NCI-H524 treated with DMSO at 0.1 percent for 48 hours (cell line): ENCODE measurements around the gene TDRD9.
"Not testable (repeated sequence)": the region's sequence is repeated elsewhere in the genome, so short reads cannot be mapped to it uniquely, and the experiment has no call there.

Experiments
- DNase-seq: peaks from one replicate; lab custom pipeline; 2025; lab: John Stamatoyannopoulos, UW

TDRD9 gene, protein sequence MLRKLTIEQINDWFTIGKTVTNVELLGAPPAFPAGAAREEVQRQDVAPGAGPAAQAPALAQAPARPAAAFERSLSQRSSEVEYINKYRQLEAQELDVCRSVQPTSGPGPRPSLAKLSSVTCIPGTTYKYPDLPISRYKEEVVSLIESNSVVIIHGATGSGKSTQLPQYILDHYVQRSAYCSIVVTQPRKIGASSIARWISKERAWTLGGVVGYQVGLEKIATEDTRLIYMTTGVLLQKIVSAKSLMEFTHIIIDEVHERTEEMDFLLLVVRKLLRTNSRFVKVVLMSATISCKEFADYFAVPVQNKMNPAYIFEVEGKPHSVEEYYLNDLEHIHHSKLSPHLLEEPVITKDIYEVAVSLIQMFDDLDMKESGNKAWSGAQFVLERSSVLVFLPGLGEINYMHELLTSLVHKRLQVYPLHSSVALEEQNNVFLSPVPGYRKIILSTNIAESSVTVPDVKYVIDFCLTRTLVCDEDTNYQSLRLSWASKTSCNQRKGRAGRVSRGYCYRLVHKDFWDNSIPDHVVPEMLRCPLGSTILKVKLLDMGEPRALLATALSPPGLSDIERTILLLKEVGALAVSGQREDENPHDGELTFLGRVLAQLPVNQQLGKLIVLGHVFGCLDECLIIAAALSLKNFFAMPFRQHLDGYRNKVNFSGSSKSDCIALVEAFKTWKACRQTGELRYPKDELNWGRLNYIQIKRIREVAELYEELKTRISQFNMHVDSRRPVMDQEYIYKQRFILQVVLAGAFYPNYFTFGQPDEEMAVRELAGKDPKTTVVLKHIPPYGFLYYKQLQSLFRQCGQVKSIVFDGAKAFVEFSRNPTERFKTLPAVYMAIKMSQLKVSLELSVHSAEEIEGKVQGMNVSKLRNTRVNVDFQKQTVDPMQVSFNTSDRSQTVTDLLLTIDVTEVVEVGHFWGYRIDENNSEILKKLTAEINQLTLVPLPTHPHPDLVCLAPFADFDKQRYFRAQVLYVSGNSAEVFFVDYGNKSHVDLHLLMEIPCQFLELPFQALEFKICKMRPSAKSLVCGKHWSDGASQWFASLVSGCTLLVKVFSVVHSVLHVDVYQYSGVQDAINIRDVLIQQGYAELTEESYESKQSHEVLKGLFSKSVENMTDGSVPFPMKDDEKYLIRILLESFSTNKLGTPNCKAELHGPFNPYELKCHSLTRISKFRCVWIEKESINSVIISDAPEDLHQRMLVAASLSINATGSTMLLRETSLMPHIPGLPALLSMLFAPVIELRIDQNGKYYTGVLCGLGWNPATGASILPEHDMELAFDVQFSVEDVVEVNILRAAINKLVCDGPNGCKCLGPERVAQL (N-terminal part only)

DNA sequence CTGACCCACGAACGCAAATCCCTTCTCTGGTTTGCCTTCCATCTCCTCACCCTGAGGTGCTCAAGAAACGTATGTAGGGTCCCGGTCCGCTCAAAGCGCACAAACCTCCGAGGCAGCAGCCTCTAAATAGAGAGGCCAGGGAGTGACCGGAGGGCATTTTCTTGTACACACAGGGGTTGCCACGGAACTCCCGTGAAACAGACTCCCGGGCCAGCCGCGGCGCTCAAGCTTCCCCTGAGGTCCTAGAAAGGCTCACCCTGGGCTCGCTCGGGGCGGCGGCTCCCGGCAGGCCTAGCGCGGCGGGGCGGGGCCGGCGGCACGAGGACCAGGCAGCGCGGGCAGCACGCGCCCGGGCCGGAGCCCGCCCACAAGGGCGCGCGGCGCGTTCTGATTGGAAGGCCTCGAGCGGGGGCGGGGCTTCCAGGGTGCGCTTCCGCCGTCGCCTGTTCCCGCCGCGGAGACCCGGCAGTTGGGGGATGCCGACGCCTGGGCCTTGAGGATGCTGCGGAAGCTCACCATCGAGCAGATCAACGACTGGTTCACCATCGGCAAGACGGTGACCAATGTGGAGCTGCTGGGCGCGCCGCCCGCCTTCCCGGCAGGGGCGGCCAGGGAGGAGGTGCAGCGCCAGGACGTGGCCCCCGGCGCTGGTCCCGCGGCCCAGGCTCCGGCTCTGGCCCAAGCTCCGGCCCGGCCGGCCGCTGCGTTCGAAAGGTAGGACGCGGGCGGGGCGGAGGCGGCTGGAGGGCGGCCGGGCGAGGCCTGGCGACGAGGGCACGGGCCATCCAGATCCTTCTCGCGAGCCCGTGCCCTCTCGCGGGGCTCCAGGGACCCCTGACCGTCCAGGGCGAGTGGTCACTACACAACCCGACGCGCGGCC lies at the start of gene TDRD9:
Gene TDRD9, plus strand, starts transcription at position 446 of the 880 bp plus-strand sequence. Its CDS starts 54 bp downstream, at position 500.
- no peak for DNase-seq

DNA sequence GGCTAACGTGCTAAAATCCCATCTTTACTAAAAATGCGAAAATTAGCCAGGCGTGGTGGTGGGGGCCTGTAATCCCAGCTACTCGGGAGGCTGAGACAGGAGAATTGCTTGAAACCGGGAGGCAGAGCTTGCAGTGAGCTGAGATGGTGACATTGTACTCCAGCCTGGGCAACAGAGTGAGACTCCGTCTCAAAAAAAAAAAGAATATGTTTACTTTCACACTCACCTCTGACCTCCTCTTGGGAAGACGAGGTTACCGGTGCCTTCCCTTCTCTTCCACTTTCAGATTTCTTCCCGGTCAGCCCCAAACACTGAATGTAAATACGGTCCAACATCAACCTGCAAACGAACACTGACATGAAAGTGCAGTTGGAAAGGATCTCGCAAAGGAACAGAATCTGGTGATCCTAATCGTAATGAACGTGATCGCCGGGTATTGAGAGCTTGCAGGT lies 49.1 kb upstream of the TDRD9 start:
- no peak for DNase-seq

DNA sequence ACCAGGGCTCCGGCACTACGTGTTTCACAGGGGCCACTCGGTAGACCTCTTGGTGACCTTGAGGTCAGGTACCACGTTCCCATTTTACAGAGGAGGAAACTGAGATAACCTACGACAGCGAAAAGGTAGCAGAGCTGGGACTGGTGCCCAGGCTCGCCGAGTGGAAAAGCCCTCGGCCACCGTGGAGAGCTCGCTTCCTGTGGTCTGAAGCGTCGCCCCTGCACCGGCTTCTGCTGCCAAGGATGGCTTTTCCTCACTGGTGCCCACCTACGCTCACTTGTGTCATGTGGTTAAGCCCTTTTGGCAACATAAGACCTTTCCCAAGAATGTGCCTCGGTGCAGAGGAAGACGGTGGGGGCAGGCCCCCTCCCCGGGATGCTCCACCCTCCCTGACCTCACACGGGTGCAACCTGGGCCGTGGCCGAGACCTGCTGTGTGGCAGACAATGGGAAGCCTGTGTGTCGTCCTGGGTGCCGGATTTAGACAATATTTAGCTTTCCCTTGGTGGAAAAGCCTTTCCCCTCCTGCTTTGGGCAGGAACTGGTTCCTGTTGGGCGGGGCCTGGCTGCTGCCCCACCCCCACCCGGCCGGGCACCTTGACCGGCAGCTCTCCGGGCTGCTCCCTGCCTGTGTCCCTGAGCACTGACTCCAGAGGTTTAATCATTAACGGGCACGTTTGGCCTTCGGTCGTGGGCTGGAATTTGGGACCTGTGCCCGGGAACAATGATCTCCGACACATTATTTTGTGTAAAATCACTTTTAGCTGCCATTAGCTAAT lies 48.5 kb upstream of the TDRD9 start:
- DNase-seq, result no peak

DNA sequence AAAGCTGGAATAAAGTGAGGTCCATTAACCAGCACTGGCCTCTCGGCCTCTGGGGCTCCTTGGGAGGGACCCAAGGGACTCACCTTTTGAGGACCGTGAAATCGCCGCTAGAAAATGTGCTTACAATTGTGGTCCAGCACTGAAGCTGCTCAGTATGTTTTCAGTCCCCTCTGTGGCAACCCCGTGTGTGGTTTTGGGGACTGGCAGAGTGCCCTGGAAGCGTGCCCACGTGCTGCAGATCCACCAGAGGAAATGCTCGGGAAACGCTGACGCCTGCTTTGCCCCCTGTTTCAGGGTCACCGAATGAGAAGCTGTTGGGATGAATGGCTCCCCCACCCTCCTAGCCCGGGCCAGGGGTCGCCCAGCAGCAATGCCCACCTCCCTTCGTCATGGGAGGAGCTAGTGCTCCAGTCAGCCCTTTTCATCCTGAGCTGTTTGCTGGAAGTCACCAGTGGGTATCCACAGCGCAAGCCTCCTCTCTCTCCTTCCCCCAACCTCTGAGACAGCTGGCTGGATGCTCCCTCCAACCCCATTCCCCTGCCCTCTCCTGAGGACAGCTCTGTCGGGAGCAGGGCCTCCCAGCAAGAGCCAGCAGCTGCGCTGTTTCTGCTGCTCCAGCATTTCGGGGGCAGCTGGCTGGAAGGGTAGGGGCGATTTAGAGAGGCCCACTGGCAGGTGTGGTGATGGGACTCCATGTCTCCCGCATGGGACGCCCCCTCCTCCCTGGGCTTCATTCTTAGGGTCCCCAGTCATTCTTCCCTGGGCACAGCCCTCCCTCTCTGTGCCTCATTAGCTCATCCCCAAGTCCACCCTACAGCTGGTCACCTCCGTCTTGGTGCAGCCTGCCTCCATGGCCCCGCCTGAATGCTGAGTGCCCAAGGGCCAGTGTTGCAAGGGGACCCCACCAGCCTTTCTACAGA lies 47.6 kb upstream of the TDRD9 start:
- DNase-seq, result no peak

DNA sequence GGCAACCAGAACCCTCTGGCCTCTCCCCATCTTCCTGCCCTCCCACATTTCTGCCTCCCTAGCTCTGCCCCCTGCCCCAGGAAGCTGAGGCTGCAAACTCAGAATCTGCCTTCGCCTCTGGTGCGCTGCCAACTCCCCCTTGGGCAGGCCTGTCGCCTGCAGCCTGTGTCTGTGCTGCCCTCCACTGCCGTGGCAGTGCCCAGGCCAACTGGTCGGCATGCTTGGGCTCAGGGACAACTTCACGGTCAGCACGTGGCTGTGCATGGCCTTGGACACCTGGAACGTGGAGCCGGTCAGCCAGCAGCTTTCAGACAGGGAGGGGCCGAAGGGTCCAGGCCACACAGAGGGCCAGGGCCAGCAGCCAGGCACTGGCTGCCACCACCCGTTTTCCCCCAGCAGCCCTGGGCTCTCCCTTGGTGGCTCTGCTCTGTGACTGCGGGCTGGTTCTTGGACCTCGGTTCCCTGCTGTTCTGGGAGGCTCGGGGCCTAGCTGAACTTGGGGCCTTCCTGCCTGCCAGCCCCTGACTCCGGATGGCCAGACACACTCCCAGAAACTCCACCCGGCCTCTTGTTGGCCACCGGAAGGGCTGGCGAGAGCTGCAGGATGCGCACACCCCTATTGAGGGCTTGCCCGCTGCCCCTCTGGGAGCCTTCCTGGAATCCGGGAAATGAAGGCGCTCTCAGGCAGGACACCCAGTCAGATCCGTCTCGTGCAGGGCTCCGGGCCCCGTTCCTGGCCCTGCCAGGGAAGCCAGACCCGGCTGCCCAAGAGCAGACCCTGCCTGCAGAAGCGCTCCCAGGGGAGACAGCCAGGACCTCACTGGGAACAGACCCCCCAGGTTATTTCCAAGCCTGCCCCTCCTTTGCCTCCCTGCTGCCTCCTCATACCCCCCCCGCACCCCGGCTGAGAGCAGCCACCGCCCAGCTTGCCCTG lies 46.7 kb upstream of the TDRD9 start:
- DNase-seq, result no peak

DNA sequence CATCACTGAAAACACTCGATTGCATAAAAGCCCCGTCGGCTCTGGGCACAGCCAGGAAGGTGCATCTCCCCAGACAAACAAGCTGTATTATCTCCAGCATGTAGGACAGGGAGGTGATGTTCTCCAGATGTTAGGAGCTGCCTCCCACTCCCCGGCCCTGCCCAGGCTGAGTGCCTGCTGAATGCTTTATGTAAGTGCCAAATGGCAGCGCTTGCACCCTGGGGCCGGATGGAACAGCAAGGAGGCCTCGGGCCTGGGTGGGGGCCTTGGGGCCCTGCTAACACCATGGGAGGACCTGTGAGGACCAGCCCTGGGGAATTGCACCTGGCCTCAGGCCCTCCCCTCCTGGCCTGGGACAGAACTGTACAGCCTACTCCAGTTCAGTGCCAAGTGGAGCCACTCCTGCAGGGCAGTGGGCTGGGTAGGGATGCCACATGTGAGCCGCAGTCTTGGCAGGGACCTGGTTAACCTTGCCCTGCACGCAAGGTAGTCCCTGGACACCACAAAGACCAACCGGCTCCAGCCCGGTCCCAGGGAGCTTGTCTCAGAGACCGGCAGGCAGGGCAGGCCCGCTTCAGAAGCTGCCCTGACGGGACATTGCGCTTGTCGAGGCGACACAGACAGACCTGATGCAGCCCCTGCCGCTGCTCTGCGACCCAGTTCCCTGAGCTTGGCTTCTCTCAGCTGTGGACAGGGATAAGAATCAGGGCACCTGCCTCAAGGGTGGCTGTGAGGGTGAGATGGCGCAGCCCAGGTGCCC lies 45.6 kb upstream of the TDRD9 start:
- DNase-seq, result no peak

DNA sequence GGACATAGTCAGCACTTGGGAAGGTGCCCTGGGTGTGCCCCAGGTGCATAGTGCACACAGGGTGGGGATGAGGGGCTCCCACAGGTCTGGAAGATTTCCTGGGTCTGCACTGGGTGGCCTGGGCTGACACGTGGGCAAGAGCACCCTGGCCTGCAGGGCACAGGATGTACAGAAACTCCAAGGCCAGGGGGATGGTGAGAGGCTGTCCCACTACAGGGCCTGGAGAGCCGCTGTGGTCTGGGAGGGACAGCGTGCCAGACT lies 45.1 kb upstream of the TDRD9 start:
- no peak for DNase-seq

DNA sequence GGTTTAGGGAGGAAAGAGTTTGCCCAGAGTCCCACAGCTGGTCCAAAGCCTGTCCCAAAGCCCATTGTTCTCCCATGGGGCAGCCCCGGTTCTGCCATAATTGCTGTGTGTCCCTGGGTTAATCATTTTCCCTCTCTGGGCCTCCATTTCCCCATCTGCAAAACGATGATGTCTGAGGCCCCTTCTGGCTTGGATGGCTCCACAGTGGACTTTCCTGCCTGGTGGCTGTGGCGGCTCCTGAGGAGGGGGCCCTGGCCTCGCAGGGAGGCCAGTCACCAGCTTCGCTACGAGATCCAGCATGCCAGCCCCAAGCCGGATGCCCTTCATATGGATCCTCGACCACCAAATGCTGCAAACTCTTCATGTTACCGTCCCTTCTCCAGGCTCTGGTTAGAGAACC lies 43.4 kb upstream of the TDRD9 start:
- DNase-seq, result no peak

DNA sequence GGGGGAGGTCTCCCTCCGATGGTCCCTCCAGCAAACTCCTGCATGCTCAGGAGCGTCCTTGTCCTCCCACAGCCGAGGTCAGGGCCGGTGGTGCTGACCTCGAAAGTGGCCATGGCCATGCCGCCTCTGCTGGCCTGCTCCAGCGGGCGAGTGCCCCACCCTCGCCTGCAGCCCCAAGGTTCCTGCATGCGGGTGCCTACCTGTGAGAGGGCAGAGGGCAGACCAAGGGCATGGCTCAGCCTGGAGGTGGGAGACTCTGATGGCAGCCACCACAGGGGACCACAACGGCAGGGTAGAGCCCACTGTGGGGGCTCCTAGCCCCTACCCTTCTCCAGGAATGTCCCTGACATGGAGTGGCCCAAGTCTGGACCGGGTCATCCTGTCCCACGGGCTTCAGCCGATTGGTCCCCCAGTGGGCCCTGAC lies 42.7 kb upstream of the TDRD9 start:
- DNase-seq, result no peak

DNA sequence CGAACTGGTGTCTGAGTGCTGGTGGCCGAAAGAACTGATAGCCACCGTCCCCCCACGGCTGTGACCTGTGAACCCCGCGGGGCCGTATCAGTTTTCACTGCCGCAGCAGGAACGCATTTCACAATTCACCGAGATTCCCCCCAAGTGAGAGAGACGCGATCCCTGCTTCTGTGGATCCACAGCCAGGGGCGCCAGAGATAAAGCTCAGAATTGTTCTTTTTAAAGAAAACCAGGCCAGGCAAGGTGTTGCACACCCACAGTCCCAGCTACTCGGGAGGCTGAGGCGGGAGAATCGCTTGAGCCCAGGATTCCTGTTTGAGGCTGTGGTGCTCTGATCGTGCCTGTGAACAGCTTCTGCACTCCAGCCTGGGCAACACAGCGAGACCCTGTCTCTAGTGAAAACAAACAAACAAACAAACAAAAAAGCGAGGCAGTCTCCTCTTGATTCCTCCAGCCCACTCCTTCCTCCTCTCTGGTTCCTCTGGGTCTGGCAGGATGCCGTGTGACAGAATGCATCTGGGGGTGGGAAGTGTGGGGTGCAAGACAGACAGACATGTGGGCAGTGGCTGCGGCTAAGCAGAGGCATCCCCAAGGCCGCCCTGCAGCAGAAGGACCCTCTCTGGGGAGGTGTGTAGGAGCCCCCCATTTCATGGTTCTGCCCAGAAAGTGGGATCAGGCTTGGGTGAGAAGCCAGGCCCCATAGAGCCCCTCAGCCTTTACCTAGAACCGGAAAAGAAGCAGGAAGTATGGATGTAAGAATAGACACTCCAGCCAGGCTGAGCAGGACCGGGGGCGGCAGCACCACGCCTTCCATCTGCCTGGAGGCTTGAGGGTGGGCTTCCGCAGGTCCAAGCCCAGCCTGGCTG lies 41.7 kb upstream of the TDRD9 start:
- no peak for DNase-seq

DNA sequence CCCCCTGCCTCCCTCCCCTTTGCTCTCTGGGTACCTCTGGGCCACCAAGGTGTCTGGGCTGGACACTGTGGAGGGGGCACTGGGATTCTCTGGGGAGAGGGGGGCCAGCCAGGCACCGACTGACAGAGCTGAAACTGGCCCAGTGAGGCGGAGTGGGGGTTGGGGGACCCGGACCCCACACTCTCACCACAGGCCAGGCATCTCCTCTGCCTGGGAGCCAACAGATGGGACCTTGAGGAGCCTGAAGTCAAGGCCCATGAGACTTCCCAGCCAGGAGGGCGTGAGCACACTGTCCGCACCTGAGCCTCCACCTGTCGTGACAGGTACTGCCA lies 41.1 kb upstream of the TDRD9 start:
- DNase-seq, result no peak

DNA sequence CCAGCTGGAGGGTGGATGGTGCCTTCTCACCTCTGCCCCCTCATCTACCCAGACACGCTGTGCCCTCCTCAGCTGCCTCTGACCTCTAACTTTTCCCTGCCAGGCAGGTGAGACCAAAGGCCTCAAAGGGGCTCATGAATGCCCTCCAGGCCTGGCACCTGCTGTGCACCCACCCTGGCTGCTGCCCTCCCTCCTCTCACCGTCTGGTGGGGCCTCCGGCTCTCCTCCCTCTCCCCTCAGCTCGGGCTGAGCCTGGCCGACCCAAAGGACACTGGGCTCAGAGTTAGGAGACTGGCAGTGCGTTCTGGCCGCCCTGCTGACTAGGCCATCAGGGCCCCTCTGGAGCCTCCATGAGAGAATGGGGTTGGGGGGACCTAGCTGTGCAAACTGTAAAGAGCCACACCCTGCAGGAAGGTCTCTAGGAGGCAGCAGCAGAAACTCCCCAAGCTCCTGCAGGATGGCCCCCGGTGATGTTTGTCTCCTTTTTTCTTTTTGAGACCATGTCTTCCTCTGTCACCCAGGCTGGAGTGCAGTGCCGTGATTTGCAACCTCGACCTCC lies 40.6 kb upstream of the TDRD9 start:
- DNase-seq, result no peak

DNA sequence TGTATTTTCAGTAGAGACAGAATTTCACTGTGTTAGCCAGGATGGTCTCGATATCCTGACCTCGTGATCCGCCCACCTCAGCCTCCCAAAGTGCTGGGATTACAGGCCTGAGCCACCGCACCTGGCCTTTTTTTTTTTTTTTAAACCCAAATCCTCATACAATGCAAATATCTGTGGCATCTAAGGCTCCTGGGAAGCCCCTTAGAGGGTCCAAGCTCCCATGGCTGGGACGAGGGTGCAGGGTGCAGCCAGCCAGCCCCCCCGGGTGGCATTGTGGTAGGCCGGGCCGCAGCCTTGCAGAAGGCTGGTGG lies 39.3 kb upstream of the TDRD9 start:
- DNase-seq, result not testable (repeated sequence)

DNA sequence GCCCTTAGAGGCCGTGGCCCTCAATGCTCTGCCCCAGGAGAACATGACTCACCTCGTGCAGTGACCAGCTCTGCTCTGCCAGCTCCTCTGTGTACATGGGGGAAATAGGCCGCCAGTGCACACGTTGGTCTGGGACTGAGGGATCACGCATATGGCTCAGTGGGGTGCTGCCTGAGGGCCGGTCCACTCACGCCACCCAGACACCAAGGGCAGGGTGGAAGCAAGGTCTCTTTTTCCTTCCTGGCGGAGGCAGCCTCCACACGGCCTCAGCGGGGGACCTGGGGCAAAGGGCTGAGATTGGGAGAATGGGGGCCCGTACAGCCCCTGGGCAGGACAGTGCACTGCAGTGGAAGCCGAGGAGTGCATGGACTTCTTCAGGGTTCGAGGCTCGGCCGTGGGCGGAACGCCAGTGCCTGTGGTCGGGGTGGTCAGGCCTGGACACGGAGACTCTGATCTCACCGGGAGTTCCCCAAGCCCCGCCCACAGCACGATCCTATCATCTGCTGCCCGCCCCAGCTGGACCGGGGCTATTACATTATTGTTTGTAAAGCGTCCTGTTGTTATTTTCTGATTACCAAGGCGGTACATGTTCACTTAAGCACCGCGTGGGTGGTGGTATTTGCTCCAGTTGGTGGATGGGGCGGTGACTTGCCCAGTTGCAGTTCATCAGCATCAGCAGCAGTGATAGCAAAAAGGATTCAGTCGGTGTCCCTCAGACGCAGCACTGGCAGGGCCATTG lies 38.8 kb upstream of the TDRD9 start:
- no peak for DNase-seq

DNA sequence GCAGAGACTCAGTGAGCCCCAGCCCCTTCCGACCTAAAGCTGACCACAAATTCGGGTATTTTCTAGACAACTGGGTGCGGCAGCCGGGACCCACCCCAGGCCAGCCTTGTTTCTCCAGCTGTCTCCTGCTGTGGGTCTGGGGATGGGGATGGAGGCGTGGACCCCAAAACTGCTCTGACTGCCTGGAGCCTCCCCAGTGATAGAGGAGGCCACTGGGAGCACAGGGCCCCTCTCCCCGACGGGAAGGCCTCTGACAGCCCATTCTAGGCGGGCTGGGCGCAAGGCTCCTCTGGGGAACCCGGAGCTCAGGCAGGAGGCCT lies 38.2 kb upstream of the TDRD9 start:
- DNase-seq, result no peak
